HG02840 (cell line): ENCODE measurements around the gene RPL23.

Experiments
- ATAC-seq: cut with Tn5 transposase; IDR thresholded peaks from one replicate; pipeline ENCODE4 v1.9.1; 2021; ENCODE audit warnings: mild to moderate bottlenecking, moderate library complexity, moderate number of reproducible peaks; ENCODE audit not compliant: unreplicated experiment, low FRiP score

RPL23 gene

GRCh38 chr17:38885044-38885727 is 31.7 kb upstream of the RPL23 start:
- no peak for ATAC-seq

GRCh38 chr17:38883592-38884526 is 30.3 kb upstream of the RPL23 start:
- no peak for ATAC-seq

- ATAC-seq: no peak
Measured at GRCh38 chr17:38882870-38883269, 29.3 kb upstream of the RPL23 start.

DNA sequence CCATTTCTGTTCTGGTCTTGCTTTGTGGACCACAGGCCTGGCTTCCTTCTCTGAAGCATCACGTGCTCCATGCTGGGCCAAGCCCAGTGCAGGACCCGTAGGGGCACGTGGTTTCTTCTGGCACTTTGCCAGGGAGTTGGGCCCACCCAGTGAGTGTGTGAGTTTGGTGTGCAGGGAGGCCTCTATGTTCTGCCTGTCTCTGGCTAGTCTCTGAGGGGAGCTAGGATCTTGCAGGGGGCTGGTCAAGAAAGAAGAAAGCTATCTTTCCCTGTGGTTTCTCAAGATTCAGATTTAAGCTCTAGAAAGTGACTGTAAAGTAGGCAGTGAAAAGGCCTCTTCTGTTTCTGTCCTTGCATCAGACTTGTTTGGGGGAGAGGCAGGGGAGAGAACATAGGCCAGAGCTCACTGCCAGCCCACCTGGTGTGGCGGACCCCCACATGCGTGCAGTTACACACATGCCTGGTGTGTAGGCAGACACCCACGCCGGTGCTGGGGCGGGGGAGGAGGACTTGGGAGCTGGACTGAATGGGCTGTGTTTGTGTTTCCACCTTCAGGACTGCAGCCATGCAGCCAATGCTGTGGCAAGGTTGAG is 28.2 kb upstream of the RPL23 start:
- ATAC-seq: no peak

- no peak for ATAC-seq
Measured at GRCh38 chr17:38879878-38880665, 26.6 kb upstream of the RPL23 start.

DNA sequence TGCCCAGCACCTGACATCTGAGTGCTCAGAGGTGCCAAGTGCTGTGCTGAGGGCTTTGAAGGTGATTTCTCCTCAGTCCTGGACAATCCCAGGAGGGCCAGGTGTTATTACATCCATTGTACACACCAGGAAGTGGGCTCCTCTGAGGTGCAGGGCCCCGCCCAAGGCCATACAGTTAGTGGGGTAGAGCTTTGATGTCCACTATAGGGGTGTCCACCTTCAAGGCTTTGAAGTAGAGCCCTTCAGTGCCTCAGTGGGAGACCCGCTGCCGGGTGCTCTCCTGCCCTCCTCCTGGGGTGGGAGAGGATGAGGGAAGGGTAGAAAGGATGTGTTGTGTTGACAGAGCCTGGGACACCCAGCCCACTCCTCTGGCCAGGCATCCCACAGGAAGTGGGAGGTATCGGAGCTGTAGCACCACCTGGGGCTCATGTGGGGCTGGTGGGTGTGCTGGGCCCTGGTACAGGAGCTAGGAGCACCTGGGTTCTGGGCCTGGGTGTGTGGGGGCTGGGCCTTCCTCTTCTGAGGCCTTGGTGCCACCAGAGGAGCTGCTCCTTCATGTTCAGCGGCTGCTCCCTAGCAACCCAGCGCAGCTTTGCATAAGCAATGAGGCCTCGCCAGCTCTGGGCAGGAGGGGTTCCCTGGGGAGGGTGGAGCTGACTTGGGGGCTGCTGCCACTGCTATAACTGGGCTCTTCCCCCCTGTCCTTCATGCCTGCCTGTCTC is 23.8 kb upstream of the RPL23 start:
- ATAC-seq: no peak

DNA sequence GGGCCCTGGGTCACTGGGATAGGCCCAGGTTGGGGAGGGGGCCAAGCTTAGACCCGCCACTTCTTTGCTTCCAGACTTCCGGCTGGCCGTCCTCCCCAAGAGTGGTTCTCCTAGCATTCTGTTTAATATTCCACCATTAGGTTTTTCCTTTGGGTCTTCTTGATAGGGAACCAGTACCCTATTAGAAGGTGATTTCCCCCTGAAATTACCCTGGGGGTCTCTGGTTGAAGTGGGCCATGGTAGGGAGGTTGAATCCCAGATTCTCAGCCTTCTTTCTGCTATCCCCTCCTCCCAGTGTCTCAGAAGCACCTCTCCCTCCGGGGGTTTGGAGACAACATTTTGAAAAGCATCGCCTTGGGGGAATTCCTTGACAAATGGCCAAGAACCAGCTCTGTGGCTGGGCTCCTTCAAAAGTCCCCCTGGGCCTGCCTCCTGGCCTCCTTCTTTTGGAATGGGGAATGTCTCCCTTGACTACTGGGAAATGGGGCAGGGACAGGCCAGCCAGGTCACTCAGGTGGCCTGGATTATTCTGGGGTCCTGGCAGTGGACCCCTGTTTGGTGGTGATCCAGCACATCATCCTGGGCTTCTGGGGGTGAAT is 22.1 kb upstream of the RPL23 start:
- no peak for ATAC-seq

DNA sequence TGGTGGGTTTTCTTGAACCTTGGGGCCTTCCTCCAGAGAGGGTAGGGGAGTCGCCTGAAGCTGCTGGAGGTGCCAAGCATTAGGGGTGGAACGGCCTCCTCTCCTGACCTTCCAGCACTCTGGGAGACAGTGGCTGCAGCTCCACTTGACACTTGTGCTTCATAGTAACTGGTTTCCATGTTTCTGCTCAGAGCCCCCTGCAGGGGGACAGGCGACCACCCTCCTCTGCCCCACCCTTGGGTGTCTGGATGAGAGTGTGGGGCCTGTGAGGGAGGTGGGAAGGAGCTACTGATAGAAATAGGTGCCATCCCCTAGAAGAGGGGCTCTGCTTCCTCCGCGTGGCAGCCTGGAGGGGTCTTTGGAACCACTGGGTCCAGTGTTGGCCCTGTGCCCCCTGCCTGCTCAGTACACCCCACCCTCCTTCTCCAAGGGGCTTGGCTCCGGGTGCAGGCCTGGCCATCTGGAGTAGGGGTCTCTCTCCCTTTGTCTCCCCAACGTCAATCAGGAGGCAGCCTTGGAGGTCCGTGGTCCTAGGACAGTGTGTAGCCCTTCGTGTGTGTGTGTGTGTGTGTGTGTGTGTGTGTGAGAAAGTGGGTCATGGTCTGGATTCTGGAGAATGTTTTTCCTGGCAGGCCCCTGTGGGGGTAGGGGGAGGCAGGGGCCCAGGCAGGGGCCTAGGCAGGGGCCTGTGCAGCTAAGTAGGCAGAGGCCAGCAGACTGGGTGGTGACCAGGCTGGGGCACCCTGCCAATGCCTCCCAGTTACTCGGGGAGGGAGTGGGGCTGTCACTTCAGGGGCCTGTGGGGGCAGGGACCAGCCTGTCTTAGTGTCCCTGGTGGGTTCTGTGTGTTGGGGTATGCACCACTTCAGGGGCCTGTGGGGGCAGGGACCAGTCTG is 21.2 kb upstream of the RPL23 start:
- ATAC-seq: no peak

DNA sequence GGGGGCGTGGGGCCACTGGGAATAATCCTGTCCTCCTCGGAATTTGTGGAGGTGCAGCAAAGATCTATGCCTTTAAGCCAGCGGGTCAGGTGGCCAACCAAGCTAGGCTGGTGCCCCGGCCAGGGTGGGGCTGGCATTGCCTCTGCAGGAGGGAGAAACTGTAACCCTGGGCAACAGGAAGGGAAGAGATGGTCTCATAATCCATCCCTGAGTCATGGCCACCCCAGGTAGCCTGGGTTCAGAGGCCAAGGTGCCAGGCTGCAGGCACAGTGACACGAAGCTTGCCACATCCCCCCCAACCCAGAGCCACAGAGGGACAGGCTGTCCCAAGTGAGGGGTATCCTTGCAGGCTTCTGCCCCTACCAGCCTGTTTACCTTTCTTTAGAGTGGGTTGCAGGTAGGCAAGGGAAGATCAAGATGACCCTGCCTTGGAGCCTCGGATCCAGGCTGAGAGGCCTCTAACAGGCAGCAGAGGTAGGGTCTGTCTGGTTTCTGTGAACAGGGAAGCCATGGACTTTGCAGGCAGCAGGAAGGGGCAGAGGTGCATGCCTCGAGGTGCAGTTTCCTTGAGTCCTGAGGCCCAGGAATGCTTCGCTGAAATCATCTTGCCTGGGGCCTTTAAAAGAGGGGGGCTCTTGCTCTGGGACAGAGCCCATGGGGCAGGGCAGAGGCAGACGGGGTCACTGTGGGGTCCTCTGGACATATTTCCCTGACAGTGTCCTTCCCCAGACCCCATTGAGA is 20.3 kb upstream of the RPL23 start:
- no peak for ATAC-seq

- ATAC-seq: no peak
Measured at GRCh38 chr17:38872671-38873385, 19.3 kb upstream of the RPL23 start.

GRCh38 chr17:38872027-38872511 is 18.5 kb upstream of the RPL23 start:
- ATAC-seq: no peak

GRCh38 chr17:38871247-38872015 is 17.9 kb upstream of the RPL23 start:
- ATAC-seq: no peak

- peak; percentile 9 for ATAC-seq
Measured at GRCh38 chr17:38870259-38871165, 17.0 kb upstream of the RPL23 start.

DNA sequence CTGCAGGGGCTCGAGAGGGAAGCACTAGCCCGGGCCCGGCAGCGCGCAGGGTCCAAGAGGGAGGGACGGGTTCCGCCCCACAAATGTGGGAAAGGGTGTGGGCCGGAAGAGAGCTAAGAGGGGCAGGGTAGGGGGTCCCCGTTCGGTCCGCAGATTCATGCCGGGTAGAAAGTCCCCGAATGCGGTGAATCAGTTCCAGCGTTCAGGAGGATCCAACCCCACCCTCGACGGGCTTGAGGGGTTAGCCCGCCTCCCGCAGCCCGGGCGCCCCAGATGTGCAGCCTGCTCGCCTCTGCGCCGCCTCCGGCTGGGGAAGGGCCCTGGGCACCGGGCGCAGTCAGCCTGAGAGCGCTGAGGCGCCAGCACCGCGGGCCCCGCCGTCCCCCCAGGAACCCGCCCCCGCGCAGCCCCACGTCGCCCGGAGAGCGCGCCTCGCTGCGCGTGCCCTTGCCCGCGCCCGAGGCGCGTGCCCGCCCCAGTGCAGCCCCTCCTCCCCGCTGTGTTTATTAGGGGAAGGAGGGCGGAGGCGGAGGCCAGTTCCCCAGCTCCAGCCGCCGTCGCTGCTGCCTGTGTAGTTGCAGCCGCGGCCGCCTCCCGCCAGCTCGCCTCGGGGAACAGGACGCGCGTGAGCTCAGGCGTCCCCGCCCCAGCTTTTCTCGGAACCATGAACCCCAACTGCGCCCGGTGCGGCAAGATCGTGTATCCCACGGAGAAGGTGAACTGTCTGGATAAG is 16.2 kb upstream of the RPL23 start, which contains the start of gene LASP1:
LASP1 (plus strand) TSS at position 533 of the 733 bp plus-strand sequence; CDS start at position 665, 132 bp downstream.
- ATAC-seq: peak; percentile 33
